Measurements from ENCODE around the gene SLC12A7.

Gene SLC12A7

DNA sequence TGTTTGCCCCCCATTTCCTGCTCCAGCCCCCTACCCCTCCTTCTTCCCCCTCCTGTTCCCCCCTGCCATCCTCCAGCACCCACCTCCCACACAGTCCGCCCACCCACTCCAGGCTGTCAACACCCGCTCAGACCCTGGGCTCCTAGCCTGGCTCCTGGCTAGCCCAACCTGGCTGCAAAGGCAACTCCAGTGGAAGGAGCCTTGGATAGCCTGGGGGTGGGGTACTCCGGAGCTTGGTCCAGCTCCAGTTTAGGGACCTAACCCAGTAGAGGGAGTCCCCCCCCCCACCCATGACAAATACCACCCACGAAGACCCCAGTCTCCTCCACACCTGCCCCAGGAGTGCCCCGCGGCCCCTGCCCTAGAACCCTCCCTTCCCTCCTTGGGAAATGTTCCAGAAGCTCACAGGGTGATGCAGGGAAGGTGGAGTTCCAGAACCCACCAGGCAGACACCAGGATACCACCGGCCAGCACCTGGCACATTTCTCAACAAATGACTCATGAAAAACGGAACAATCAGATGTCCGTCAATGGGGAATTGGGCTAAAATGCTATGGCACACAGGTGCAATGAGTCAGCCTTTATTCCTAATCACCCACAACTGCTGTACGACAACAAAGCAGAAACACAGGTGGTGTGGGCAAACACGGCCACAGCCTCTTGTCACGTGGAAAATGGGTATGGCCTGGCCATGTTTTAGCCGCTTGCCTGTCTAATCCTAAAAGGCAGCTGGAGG is 901 bp upstream of the SLC12A7 start:
- Histone ChIP-seq H3K27ac (ENCODE audit: low read depth, low read length) (no peak overlapping the region), H3K9ac (ENCODE audit: low read depth in 1 of 2, low read length in 2 of 2) (no peak overlapping the region), H3K36me3 (ENCODE audit: control insufficient read depth in 1 of 2, insufficient read depth in 2 of 2, low read length in 2 of 2) (no peaks in the 10 kb centered on the region), H3K27me3 (ENCODE audit: control insufficient read depth in 1 of 2, insufficient read depth in 2 of 2, low read length in 2 of 2) (no peaks in the 10 kb centered on the region), H3K4me3 (ENCODE audit: low read depth in 1 of 2, low read length in 2 of 2) (no peak overlapping the region), H3K9me3 (ENCODE audit: control insufficient read depth in 1 of 2, low read length in 2 of 2) (no peaks in the 10 kb centered on the region), H3K4me1 (ENCODE audit: control insufficient read depth in 1 of 2, insufficient read depth in 2 of 2, low read length in 2 of 2) (peaks cover 26 to 33% of the 10 kb centered on the region in 2 donors)

- H3K9ac ChIP-seq (ENCODE audit: low read depth in 1 of 2, low read length in 2 of 2), result peak overlapping the region; percentile 90 to 98
- H3K9me3 ChIP-seq (ENCODE audit: control insufficient read depth in 1 of 2, low read length in 2 of 2), result no peaks in the 10 kb centered on the region
- peak overlapping the region; percentile 81 to 86 for H3K4me3 ChIP-seq (ENCODE audit: low read depth in 1 of 2, low read length in 2 of 2)
- peaks cover 41 to 46% of the 10 kb centered on the region in 2 donors for H3K4me1 ChIP-seq (ENCODE audit: control insufficient read depth in 1 of 2, insufficient read depth in 2 of 2, low read length in 2 of 2)
- no peaks in the 10 kb centered on the region for H3K36me3 ChIP-seq (ENCODE audit: control insufficient read depth in 1 of 2, insufficient read depth in 2 of 2, low read length in 2 of 2)
- no peaks in the 10 kb centered on the region for H3K27me3 ChIP-seq (ENCODE audit: control insufficient read depth in 1 of 2, insufficient read depth in 2 of 2, low read length in 2 of 2)
- H3K27ac ChIP-seq (ENCODE audit: low read depth, low read length), result peak overlapping the region; percentile 91
Measured at GRCh38 chr5:1111241-1111726, 579 bp downstream of the SLC12A7 start.

- Histone ChIP-seq H3K9ac (ENCODE audit: low read depth in 1 of 2, low read length in 2 of 2) (peak overlapping the region; percentile 90 to 98), H3K4me1 (ENCODE audit: control insufficient read depth in 1 of 2, insufficient read depth in 2 of 2, low read length in 2 of 2) (peaks cover 48 to 53% of the 10 kb centered on the region in 2 donors), H3K27ac (ENCODE audit: low read depth, low read length) (peak overlapping the region; percentile 91), H3K9me3 (ENCODE audit: control insufficient read depth in 1 of 2, low read length in 2 of 2) (no peaks in the 10 kb centered on the region), H3K36me3 (ENCODE audit: control insufficient read depth in 1 of 2, insufficient read depth in 2 of 2, low read length in 2 of 2) (no peaks in the 10 kb centered on the region), H3K27me3 (ENCODE audit: control insufficient read depth in 1 of 2, insufficient read depth in 2 of 2, low read length in 2 of 2) (no peaks in the 10 kb centered on the region), H3K4me3 (ENCODE audit: low read depth in 1 of 2, low read length in 2 of 2) (peak overlapping the region; percentile 81 to 86)
Measured at GRCh38 chr5:1110307-1111240, 1.3 kb downstream of the SLC12A7 start.

GRCh38 chr5:1109542-1110306 is 2.1 kb downstream of the SLC12A7 start:
- peak overlapping the region; percentile 81 to 86 for H3K4me3 ChIP-seq (ENCODE audit: low read depth in 1 of 2, low read length in 2 of 2)

GRCh38 chr5:1108865-1109174 is 3.0 kb downstream of the SLC12A7 start:
- Histone ChIP-seq H3K4me3 (ENCODE audit: low read depth in 1 of 2, low read length in 2 of 2) (peak overlapping the region; percentile 81 to 86), H3K36me3 (ENCODE audit: control insufficient read depth in 1 of 2, insufficient read depth in 2 of 2, low read length in 2 of 2) (no peaks in the 10 kb centered on the region), H3K27ac (ENCODE audit: low read depth, low read length) (peak overlapping the region; percentile 32), H3K9ac (ENCODE audit: low read depth in 1 of 2, low read length in 2 of 2) (peak overlapping the region; percentile 72 to 90), H3K27me3 (ENCODE audit: control insufficient read depth in 1 of 2, insufficient read depth in 2 of 2, low read length in 2 of 2) (no peaks in the 10 kb centered on the region), H3K9me3 (ENCODE audit: control insufficient read depth in 1 of 2, low read length in 2 of 2) (no peaks in the 10 kb centered on the region), H3K4me1 (ENCODE audit: control insufficient read depth in 1 of 2, insufficient read depth in 2 of 2, low read length in 2 of 2) (peaks cover 65 to 70% of the 10 kb centered on the region in 2 donors)

More at GRCh38 chr5:1109542-1110306, 2.1 kb downstream of the SLC12A7 start:
- Histone ChIP-seq H3K9me3 (ENCODE audit: control insufficient read depth in 1 of 2, low read length in 2 of 2) (no peaks in the 10 kb centered on the region), H3K9ac (ENCODE audit: low read depth in 1 of 2, low read length in 2 of 2) (peak overlapping the region; percentile 90 to 98), H3K27me3 (ENCODE audit: control insufficient read depth in 1 of 2, insufficient read depth in 2 of 2, low read length in 2 of 2) (no peaks in the 10 kb centered on the region), H3K27ac (ENCODE audit: low read depth, low read length) (peak overlapping the region; percentile 91), H3K4me1 (ENCODE audit: control insufficient read depth in 1 of 2, insufficient read depth in 2 of 2, low read length in 2 of 2) (peaks cover 56 to 61% of the 10 kb centered on the region in 2 donors), H3K36me3 (ENCODE audit: control insufficient read depth in 1 of 2, insufficient read depth in 2 of 2, low read length in 2 of 2) (no peaks in the 10 kb centered on the region)

DNA sequence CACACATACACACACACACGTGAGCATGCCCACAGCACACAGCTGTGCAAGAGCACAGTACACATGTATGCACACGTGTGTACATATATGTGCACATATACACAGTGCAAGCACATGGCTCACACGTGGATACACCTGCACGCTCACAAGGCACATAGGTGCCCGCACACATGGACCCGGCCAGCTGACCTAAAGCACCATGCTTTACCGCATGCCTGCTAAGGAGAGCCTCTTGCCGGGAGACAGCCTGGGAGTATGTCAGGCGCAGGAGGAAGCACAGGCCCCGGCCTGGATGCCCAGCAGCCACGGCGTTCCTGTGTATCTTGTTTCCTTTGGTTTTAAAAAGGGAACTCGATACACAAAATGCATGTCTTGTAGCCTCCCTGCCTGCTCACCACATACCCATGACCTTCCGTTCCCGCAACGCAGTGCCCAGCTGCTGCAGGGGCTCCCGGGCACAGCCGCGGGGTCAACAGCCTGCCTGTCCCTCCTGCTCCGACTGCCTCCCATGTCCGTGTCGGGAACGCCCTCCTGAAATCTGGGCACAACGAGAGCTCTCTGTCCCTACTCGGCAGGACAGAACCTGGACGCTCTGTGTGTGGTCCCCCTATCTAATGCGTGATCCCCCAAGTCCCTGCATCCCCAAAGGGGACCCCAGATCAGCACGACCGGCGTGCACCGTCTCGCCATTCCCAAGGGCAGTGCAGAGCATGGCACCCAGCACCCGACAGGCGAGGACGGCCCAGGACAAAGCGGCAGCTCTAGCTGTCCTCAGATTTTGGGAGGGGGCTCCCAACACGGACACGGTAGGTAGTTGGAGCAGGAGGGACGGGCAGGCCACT is 3.6 kb downstream of the SLC12A7 start:
- Histone ChIP-seq H3K36me3 (ENCODE audit: control insufficient read depth in 1 of 2, insufficient read depth in 2 of 2, low read length in 2 of 2) (no peaks in the 10 kb centered on the region), H3K9ac (ENCODE audit: low read depth in 1 of 2, low read length in 2 of 2) (peak overlapping the region; percentile 37 to 72), H3K27ac (ENCODE audit: low read depth, low read length) (peak overlapping the region; percentile 83), H3K4me1 (ENCODE audit: control insufficient read depth in 1 of 2, insufficient read depth in 2 of 2, low read length in 2 of 2) (peaks cover 71 to 75% of the 10 kb centered on the region in 2 donors), H3K4me3 (ENCODE audit: low read depth in 1 of 2, low read length in 2 of 2) (peak overlapping the region; percentile 81 to 86), H3K27me3 (ENCODE audit: control insufficient read depth in 1 of 2, insufficient read depth in 2 of 2, low read length in 2 of 2) (no peaks in the 10 kb centered on the region), H3K9me3 (ENCODE audit: control insufficient read depth in 1 of 2, low read length in 2 of 2) (no peaks in the 10 kb centered on the region)

GRCh38 chr5:1107167-1108022 is 4.5 kb downstream of the SLC12A7 start:
- Histone ChIP-seq H3K4me3 (ENCODE audit: low read depth in 1 of 2, low read length in 2 of 2) (peak overlapping the region; percentile 81 to 86), H3K9ac (ENCODE audit: low read depth in 1 of 2, low read length in 2 of 2) (peak overlapping the region; percentile 37 to 72), H3K27ac (ENCODE audit: low read depth, low read length) (peak overlapping the region; percentile 83), H3K9me3 (ENCODE audit: control insufficient read depth in 1 of 2, low read length in 2 of 2) (no peaks in the 10 kb centered on the region), H3K36me3 (ENCODE audit: control insufficient read depth in 1 of 2, insufficient read depth in 2 of 2, low read length in 2 of 2) (no peaks in the 10 kb centered on the region), H3K4me1 (ENCODE audit: control insufficient read depth in 1 of 2, insufficient read depth in 2 of 2, low read length in 2 of 2) (peaks cover 76 to 80% of the 10 kb centered on the region in 2 donors), H3K27me3 (ENCODE audit: control insufficient read depth in 1 of 2, insufficient read depth in 2 of 2, low read length in 2 of 2) (no peaks in the 10 kb centered on the region)

DNA sequence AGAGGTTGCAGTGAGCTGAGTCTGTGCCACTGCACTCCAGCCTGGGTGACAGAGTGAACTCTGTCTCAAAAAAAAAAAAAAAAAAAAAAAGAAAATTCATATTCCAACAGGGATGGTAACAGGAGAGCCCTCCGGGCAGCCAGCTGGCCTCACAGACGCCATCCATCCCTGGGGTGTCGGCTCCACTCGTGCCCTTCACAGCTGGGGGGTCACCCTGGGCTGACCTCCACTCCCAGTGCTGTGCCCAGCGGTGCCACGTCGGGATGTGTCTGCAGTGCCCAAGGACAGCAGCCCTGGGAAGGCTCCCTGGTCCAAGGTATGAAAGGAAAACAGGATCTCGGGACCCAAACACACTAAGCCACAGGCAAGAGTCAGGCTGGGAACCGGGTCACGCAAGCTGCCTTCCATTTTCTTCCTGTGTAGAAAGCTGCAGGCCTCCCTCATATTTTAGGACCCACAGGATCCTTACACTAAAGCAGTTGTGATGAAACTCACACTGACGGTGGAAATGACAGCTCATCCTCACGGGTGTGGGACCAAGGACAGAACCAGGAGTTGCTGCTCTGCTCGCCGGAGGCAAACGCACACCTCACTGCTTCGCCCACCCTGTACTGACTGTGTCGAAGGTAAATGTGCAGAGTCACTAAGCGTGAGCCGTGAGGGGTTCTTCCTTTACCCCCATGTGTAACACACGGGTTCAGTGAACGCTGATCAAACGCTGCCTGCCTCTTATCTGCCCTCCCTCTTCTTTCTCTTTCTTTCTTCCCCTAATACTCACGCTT is 5.3 kb downstream of the SLC12A7 start:
- Histone ChIP-seq H3K4me1 (ENCODE audit: control insufficient read depth in 1 of 2, insufficient read depth in 2 of 2, low read length in 2 of 2) (peaks cover 84 to 88% of the 10 kb centered on the region in 2 donors), H3K27me3 (ENCODE audit: control insufficient read depth in 1 of 2, insufficient read depth in 2 of 2, low read length in 2 of 2) (no peaks in the 10 kb centered on the region), H3K36me3 (ENCODE audit: control insufficient read depth in 1 of 2, insufficient read depth in 2 of 2, low read length in 2 of 2) (no peaks in the 10 kb centered on the region), H3K4me3 (ENCODE audit: low read depth in 1 of 2, low read length in 2 of 2) (peak overlapping the region; percentile 44 to 86), H3K9ac (ENCODE audit: low read depth in 1 of 2, low read length in 2 of 2) (peak overlapping the region; percentile 37 to 72), H3K9me3 (ENCODE audit: control insufficient read depth in 1 of 2, low read length in 2 of 2) (no peaks in the 10 kb centered on the region), H3K27ac (ENCODE audit: low read depth, low read length) (peak overlapping the region; percentile 83)
